HG03039 (cell line): ENCODE results near the gene MAGOH.
"Not testable (repeated sequence)": the region's sequence is repeated elsewhere in the genome, so short reads cannot be mapped to it uniquely, and the experiment has no call there.

Experiments used
- ATAC-seq: cut with Tn5 transposase; IDR thresholded peaks from one replicate; pipeline ENCODE4 v1.9.1; 2021; ENCODE audit warnings: mild to moderate bottlenecking, moderate library complexity; ENCODE audit not compliant: unreplicated experiment

Gene MAGOH

DNA sequence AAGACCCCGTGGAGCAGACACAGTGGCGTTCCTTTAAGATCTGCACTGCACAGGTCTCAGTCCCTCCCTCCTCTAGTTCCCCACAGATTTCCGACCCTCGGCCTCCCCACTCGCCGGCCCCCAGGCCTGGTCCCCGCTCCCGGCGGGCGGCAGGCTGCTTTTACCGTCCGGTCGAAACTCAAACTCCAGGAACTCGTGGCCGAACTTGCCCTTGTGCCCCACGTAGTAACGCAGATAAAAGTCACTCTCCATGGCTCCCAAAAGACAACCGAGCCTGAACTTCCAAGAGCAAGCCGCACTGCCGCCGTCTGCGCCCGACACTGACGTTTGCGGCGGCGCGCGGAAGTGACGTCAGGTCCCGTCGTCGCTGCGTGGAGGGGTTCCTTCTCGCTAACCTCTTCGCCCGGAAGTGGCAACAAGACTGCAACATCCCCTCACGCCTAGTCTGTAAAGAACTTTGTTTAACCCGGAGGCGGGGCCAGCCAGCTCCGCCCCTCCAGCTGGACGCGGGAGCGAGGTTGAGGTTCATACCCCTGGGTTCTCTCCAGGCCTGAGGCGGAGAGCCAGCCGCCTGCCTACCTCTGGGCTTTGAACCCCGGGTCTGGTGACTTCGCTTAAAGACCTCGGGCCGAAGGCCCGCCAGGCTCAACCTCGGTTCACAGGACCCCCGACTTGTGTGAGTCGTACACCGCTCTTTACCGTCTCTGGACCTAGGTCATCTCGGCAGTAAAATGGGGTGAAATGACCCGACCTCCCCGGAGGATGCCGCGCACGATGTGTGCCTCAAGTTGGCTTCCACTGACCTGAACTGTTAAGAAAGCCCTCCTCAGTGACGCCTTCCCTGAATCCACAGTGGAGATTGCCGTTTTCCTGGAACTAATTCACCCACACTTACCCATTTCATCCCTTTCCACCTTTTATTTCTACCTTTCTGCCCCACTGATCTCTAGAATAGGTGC, at the start of gene MAGOH:
Gene MAGOH (minus strand): TSS at position 322 of the 959 bp plus-strand sequence. CDS start 70 bp downstream, at position 252.
- ATAC-seq: peak; percentile 92

DNA sequence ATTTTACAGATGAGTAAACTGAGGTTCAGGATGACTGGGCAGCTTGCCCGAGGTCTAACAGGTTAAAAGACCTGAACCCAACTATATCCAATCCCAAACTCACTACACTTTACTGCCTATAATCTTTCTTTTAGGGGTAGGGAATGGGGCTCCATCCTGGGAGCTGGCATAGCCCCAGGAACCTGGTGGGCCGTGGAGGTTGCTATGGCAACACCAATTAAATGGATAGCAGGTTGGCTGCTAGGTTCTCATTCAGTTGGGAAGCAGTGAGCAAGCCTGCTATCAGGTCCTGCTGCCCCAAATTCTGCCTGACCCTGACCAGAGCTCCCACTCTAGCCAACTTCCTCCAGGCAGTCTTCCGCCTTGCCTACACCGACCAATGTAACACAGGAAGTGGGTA, 48.6 kb upstream of the MAGOH start:
- ATAC-seq: no peak

DNA sequence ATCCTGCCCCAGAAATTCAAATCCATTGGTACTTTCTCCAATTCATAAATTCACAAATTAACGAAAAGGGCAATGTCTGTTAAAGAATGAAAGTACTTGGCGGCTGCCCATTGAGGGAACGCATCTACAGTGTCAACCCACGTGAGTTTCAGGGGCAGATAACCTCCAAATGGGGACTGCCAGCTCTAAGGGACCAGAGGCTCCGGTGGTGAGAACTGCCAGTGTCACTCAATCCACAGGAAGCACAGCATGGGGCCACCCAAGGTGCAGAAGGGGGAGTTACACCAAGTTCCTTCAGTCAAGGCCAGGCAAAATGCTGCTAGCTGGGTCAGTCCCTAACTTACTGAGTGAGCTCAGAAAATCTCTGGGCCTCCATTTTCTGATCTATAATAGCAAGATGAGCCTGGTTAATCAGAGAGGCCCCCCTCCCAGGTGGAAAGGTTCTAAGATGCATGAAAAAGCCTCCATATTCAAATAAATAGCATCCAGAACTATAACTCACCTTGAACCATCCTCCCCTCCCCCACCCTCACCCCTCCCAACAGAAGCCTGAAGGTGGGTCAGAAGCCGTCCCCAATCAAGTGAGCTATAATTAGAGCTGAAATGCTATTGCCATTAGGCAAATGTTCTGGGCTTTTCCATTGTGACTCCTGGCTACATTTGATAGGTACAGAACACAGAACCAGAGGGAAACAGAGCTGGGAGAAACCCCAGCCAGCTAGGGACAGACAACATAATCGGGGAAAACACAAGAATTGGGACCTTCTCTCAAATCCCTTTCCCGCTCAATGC, 47.8 kb upstream of the MAGOH start:
- no peak for ATAC-seq

DNA sequence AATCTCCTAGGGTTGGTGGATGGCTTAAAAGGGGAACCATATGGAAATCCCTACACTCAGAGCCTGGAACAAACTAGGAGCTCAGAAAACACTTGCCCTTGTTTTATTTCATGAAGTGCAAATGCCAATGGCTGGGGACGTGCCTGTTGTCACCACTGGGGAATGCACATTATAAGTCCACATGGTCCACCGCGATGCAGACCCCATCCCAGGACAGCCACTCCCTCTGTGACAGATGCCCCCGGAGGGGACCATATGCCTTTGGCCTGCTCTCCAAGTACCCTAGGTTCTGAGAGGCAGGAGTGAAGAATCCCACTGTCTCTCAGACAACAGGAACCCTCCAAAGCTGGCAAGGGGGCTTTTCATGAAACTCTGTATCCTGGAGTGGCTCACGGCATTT, 47.2 kb upstream of the MAGOH start:
- no peak for ATAC-seq

GRCh38 chr1:53284224-53285020, 46.1 kb upstream of the MAGOH start:
- no peak for ATAC-seq

DNA sequence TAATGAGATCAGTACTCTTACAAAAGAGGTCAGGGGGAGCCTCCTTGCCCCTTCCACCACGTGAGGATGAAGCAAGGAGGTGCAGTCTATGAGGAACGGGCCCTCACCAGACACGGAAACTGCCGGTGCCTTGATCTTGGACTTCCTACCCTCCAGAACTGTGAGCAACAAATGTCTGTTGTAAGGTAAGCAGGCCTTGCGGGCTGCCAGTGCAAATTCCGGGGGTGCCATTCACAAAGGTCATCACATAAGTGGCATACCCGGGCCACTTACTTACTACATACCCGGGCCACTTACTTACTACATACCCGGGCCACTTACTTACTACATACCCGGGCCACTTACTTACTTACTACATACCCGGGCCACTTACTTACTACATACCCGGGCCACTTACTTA, 44.8 kb upstream of the MAGOH start:
- ATAC-seq: not testable (repeated sequence)

DNA sequence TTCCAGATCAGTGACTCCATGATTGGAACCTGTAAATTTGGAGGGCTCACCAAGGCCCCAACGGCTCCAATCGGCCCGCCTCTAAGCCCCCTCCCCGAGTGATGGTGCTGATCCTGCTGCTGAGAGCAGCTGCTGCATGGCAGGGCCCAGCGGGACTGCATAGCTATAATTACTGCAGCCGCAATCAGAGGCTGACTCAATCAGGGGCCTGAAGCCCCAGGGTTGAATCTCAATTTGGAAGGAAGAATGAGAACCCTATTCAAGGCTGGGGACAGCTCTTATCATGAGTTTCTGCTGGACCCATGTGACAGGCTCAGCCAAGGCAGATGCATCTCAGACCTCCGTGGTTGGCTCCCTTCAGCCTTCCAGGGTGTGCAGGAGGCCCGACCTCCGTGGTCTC, 42.8 kb upstream of the MAGOH start:
- ATAC-seq: no peak

- ATAC-seq: no peak
Measured at GRCh38 chr1:53280496-53280895, 42.2 kb upstream of the MAGOH start.

DNA sequence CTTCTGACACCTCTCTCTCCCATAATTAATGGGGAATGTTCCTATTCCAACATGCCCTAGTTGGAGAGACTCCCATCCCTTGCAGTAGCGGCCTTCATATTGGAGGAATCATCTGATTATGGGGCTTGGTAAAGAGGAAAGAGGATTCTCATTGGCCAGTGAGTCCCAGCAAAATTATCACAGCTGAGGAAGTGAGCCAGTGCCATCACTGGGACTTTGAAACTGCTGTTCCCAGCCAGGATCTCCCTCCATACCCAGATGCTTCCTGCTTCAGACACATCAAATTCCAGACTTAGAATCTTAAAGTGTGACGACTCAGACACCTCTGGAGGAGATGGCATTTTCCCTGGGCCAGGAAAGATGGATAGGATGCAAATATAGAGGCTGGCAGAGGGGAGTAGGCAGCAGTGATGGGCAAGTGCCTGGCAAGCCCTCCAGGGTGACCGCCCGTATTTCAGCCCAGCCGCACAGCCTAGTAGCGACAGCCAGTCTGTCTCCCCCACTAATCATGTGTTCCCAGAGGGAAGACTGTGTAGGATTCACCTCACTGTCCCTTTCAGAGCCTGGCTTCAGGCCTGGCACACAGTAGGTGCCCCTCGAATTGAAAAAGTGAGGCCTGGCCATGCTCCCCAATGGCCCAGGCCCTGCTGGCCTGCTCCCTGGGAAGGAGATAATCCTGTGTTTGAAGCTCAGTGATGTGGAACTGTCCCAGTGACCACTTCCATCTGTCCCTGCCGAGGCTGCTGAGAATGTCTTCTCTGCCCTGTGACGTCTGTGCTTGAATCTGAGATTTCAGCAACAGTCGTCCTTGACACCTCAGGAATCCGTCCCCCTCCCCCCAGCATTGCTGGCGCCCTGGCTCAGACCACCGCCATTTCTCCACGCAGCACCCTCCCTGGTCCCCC, 41.2 kb upstream of the MAGOH start:
- no peak for ATAC-seq

GRCh38 chr1:53278298-53278725, 40.0 kb upstream of the MAGOH start:
- ATAC-seq: no peak

GRCh38 chr1:53277326-53277725, 39.0 kb upstream of the MAGOH start:
- no peak for ATAC-seq

GRCh38 chr1:53276902-53277281, 38.6 kb upstream of the MAGOH start:
- ATAC-seq: no peak

- ATAC-seq: no peak
Measured at GRCh38 chr1:53276153-53276901, 38.0 kb upstream of the MAGOH start.

DNA sequence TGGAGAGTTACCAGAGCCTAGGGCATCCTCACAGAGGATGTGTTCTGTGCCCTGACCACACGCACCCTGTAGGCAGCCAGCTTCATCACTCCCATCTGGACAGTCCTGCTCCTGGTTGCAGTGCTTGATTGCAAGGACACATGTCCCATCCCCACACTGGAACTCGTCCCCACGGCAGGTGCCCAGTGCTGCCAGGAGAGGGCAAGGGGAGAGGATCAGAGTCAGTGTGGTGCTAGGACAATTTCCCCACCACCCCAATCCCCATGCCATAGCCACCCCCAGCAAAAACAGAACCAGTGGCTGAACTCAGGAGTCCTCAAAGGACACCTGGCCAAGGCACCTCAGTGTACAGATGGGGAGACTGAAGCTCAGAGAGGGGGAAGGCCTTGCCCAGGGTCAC, 37.2 kb upstream of the MAGOH start:
- ATAC-seq: no peak

DNA sequence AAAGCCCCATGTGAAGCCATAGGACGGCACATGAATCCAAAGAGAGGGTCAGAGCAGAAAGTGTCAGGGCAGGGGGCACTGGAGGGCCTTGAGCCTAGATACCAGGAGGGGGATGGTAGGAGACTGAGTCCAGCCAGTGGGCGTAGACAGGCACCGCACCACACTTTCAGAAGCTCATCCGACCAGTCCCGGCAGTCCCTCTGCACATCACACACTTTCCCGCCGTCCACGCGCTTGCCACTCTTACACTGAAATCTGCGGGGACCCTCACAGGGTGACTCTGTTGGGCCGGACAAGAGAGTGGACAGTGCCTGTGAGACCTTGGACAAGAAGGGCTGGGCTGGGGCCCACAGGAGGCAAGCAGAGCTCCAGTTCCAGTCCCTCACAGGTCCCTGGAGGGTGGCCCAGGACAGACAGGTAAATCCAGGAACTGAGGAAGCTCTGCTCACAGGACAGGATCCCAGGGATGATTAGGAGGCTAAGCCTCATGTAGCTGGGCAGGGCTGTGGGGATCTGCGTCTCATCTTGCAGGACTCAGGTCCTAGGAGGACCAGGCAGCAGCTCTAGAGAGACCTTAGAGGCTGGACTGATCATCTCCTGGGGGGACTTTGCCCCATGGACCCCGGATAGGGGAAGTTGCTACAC, 36.3 kb upstream of the MAGOH start:
- ATAC-seq: no peak

DNA sequence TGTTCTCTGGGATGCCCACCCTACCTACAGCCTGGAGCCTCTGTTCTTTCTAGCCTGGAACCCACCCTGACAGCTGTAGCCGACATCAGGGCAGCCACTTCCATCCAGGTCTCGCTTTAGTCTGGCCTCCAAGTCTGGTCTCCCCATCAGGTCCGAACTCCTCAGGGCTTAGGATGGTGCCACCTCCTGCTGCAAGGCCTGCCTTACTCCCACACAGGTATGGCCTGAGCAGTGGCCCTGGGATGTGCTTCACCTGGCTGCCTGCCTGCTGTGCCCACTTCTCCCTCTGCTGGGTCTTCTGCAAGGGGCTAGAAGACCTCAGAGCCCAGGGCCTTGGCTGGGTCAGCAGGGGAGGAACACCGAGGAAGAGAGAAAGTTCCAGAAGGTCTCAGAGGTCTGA, 35.7 kb upstream of the MAGOH start:
- no peak for ATAC-seq

- no peak for ATAC-seq
Measured at GRCh38 chr1:53273526-53273925, 35.2 kb upstream of the MAGOH start.

DNA sequence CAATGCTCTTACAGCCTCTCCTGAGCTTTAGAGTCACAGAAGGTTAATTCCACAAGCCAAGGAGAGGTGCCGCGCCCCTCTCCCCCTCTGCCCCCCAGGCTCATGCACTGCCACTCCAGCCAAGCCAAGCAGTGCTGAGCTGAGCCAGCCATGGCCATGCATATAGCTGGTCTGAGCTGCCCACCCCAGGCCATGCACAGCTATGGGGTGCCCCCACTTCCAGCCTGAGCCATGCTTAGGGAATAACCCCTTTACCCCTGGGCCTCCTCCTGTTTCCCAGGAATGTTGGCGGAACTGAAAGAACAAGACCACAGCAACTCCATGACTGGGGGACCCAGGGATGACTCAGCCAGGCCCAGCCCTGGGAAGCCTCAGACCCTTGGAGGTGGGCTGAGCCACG, 34.0 kb upstream of the MAGOH start:
- no peak for ATAC-seq
